Measurements from ENCODE around the gene SLA2.

DNA sequence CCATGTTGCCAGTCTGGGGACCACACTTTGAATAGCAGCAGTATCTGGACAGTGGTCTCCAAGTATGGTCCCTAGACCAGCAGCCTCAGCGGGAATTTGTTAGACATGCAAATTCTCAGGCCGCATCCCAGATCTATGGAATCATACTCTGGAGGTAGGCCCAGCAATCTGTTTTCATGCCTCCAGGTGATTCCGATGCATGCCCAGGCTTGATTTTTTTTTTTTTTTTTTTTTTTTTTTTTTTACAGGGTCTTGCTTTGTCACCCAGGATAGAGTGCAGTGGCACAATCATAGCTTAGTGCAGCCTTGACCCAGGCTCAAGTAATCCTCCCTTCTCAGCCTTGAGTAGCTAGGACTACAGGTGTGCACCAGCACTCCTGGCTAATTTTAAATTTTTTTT is 682 bp upstream of the SLA2 start:
- TF ChIP-seq, protein P1, sequence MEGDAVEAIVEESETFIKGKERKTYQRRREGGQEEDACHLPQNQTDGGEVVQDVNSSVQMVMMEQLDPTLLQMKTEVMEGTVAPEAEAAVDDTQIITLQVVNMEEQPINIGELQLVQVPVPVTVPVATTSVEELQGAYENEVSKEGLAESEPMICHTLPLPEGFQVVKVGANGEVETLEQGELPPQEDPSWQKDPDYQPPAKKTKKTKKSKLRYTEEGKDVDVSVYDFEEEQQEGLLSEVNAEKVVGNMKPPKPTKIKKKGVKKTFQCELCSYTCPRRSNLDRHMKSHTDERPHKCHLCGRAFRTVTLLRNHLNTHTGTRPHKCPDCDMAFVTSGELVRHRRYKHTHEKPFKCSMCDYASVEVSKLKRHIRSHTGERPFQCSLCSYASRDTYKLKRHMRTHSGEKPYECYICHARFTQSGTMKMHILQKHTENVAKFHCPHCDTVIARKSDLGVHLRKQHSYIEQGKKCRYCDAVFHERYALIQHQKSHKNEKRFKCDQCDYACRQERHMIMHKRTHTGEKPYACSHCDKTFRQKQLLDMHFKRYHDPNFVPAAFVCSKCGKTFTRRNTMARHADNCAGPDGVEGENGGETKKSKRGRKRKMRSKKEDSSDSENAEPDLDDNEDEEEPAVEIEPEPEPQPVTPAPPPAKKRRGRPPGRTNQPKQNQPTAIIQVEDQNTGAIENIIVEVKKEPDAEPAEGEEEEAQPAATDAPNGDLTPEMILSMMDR (conservative IDR thresholded peaks at IDR 0.05): no peak
- TF ChIP-seq ZFX (IDR thresholded peaks at IDR 0.05): no peak
